ENCODE measurements around the gene MBTPS1. TPM values are rescaled to one million over a fixed set of nuclear protein-coding genes. Genes with fewer than 3 reads are reported as not detected.

MBTPS1 gene
- total RNA-seq, 5 donors from 2014 or later (not counting 1 experiment from before 2014, with no cell fraction given) = 122 to 142 (median 131) TPM

- H3K4me1 ChIP-seq (ENCODE audit: control insufficient read depth in 1 of 2, extremely low read depth in 1 of 2, insufficient read depth in 2 of 2, low read length in 2 of 2) = no peaks in the 10 kb centered on the region
- no peak overlapping the region for H3K4me3 ChIP-seq (ENCODE audit: control insufficient read depth in 1 of 2, extremely low read depth in 1 of 2, low read length in 1 of 2)
- peak in 34 of 35 experiments; percentile 8 to 72 (median 47) for DNase-seq
- no peaks in the 10 kb centered on the region for H3K9me3 ChIP-seq
- peaks cover 59% of the 10 kb centered on the region for H3K36me3 Mint-ChIP-seq
- H3K27me3 ChIP-seq (replicated peaks in 1 of 2; ENCODE audit: control insufficient read depth in 2 of 2, extremely low read depth in 1 of 2, insufficient read depth in 2 of 2, low read length in 1 of 2) = no peaks in the 10 kb centered on the region
- ATAC-seq (replicated peaks in 1 of 4) = peak; percentile 70 to 87 (median 74)
- peaks cover 32 to 89% of the 10 kb centered on the region in 2 donors for H3K36me3 ChIP-seq (ENCODE audit: control insufficient read depth in 2 of 2, extremely low read depth in 1 of 2, insufficient read depth in 1 of 2, low read length in 1 of 2)
- H3K27me3 Mint-ChIP-seq = no peaks in the 10 kb centered on the region
- CTCF ChIA-PET = no interaction called here
- H3K27ac Mint-ChIP-seq = no peak overlapping the region
- no peaks in the 10 kb centered on the region for H3K9me3 Mint-ChIP-seq
- 92% methylated on average over 16 of the region's 25 CpGs for WGBS (ENCODE audit: insufficient coverage)
- no peaks in the 10 kb centered on the region for H3K4me1 Mint-ChIP-seq
- no peak overlapping the region for H3K4me3 Mint-ChIP-seq
- H3K27ac ChIP-seq (ENCODE audit: low read length) = no peak overlapping the region
- POLR2A ChIA-PET = no interaction called here
Measured at GRCh38 chr16:84062734-84063640, 53.8 kb downstream of the MBTPS1 start.

- H3K27me3 Mint-ChIP-seq = no peaks in the 10 kb centered on the region
- CTCF ChIA-PET = interaction anchor here in 1 of 2 donors (0.7 kb wide), 2 partner anchors 11 to 1213 kb away, joined by 3 to 5 read pairs; no protein-coding TSS in a partner anchor
- H3K36me3 Mint-ChIP-seq = peaks cover 60% of the 10 kb centered on the region
- DNase-seq = no peak
- Histone ChIP-seq H3K9me3 (no peaks in the 10 kb centered on the region), H3K27me3 (replicated peaks in 1 of 2; ENCODE audit: control insufficient read depth in 2 of 2, extremely low read depth in 1 of 2, insufficient read depth in 2 of 2, low read length in 1 of 2) (no peaks in the 10 kb centered on the region), H3K36me3 (ENCODE audit: control insufficient read depth in 2 of 2, extremely low read depth in 1 of 2, insufficient read depth in 1 of 2, low read length in 1 of 2) (peaks cover 36 to 89% of the 10 kb centered on the region in 2 donors), H3K4me1 (ENCODE audit: control insufficient read depth in 1 of 2, extremely low read depth in 1 of 2, insufficient read depth in 2 of 2, low read length in 2 of 2) (no peaks in the 10 kb centered on the region), H3K4me3 (ENCODE audit: control insufficient read depth in 1 of 2, extremely low read depth in 1 of 2, low read length in 1 of 2) (no peak overlapping the region), H3K27ac (ENCODE audit: low read length) (no peak overlapping the region)
- no peak for ATAC-seq (replicated peaks in 1 of 4)
- H3K9me3 Mint-ChIP-seq = no peaks in the 10 kb centered on the region
- H3K27ac Mint-ChIP-seq = no peak overlapping the region
- no peak overlapping the region for H3K4me3 Mint-ChIP-seq
- POLR2A ChIA-PET = no interaction called here
- no peaks in the 10 kb centered on the region for H3K4me1 Mint-ChIP-seq
- WGBS (ENCODE audit: insufficient coverage) = 94% methylated on average over 6 of the region's 7 CpGs
Measured at GRCh38 chr16:84061236-84061819, 55.4 kb downstream of the MBTPS1 start.

- DNase-seq (no peak), ATAC-seq (replicated peaks in 1 of 4) (no peak)
- Mint-ChIP-seq H3K9me3 (no peaks in the 10 kb centered on the region), H3K27me3 (no peaks in the 10 kb centered on the region), H3K27ac (no peak overlapping the region), H3K36me3 (peaks cover 65% of the 10 kb centered on the region), H3K4me1 (no peaks in the 10 kb centered on the region), H3K4me3 (no peak overlapping the region)
- no peaks in the 10 kb centered on the region for H3K27me3 ChIP-seq (replicated peaks in 1 of 2; ENCODE audit: control insufficient read depth in 2 of 2, extremely low read depth in 1 of 2, insufficient read depth in 2 of 2, low read length in 1 of 2)
- CTCF ChIA-PET = interaction anchor here in 1 of 2 donors (0.7 kb wide), 2 partner anchors 10 to 1214 kb away, joined by 3 to 5 read pairs; no protein-coding TSS in a partner anchor
- H3K9me3 ChIP-seq = no peaks in the 10 kb centered on the region
- no peaks in the 10 kb centered on the region for H3K4me1 ChIP-seq (ENCODE audit: control insufficient read depth in 1 of 2, extremely low read depth in 1 of 2, insufficient read depth in 2 of 2, low read length in 2 of 2)
- H3K36me3 ChIP-seq (ENCODE audit: control insufficient read depth in 2 of 2, extremely low read depth in 1 of 2, insufficient read depth in 1 of 2, low read length in 1 of 2) = peaks cover 42 to 90% of the 10 kb centered on the region in 2 donors
- POLR2A ChIA-PET = interaction anchor here in 1 of 2 donors (0.7 kb wide), 1 partner anchor 52 kb away, joined by 3 read pairs; no protein-coding TSS in a partner anchor
- 98% methylated on average over 22 of the region's 28 CpGs for WGBS (ENCODE audit: insufficient coverage)
- H3K4me3 ChIP-seq (ENCODE audit: control insufficient read depth in 1 of 2, extremely low read depth in 1 of 2, low read length in 1 of 2) = no peak overlapping the region
- H3K27ac ChIP-seq (ENCODE audit: low read length) = no peak overlapping the region
Measured at GRCh38 chr16:84059946-84060901, 56.5 kb downstream of the MBTPS1 start.

GRCh38 chr16:84059111-84059510 is 57.6 kb downstream of the MBTPS1 start:
- H3K4me1 Mint-ChIP-seq = no peaks in the 10 kb centered on the region
- H3K36me3 ChIP-seq (ENCODE audit: control insufficient read depth in 2 of 2, extremely low read depth in 1 of 2, insufficient read depth in 1 of 2, low read length in 1 of 2) = peaks cover 52 to 94% of the 10 kb centered on the region in 2 donors
- DNase-seq (no peak), ATAC-seq (replicated peaks in 1 of 4) (no peak)
- H3K4me1 ChIP-seq (ENCODE audit: control insufficient read depth in 1 of 2, extremely low read depth in 1 of 2, insufficient read depth in 2 of 2, low read length in 2 of 2) = no peaks in the 10 kb centered on the region
- peaks cover 69% of the 10 kb centered on the region for H3K36me3 Mint-ChIP-seq
- no peak overlapping the region for H3K27ac ChIP-seq (ENCODE audit: low read length)
- POLR2A ChIA-PET = no interaction called here
- H3K27me3 ChIP-seq (replicated peaks in 1 of 2; ENCODE audit: control insufficient read depth in 2 of 2, extremely low read depth in 1 of 2, insufficient read depth in 2 of 2, low read length in 1 of 2) = no peaks in the 10 kb centered on the region
- H3K9me3 ChIP-seq = no peaks in the 10 kb centered on the region
- H3K27ac Mint-ChIP-seq = no peak overlapping the region
- CTCF ChIA-PET = no interaction called here
- H3K4me3 Mint-ChIP-seq = no peak overlapping the region
- no peaks in the 10 kb centered on the region for H3K9me3 Mint-ChIP-seq
- H3K27me3 Mint-ChIP-seq = no peaks in the 10 kb centered on the region
- WGBS (ENCODE audit: insufficient coverage) = 91% methylated on average over 8 of the region's 11 CpGs
- H3K4me3 ChIP-seq (ENCODE audit: control insufficient read depth in 1 of 2, extremely low read depth in 1 of 2, low read length in 1 of 2) = no peak overlapping the region

- peaks cover 53 to 95% of the 10 kb centered on the region in 2 donors for H3K36me3 ChIP-seq (ENCODE audit: control insufficient read depth in 2 of 2, extremely low read depth in 1 of 2, insufficient read depth in 1 of 2, low read length in 1 of 2)
- CTCF ChIA-PET = no interaction called here
Measured at GRCh38 chr16:84058664-84059063, 58.1 kb downstream of the MBTPS1 start.

GRCh38 chr16:84058211-84058610 is 58.5 kb downstream of the MBTPS1 start:
- H3K4me3 Mint-ChIP-seq = no peak overlapping the region
- POLR2A ChIA-PET = interaction anchor here in 1 of 2 donors (0.7 kb wide), 1 partner anchor 10 kb away, joined by 3 read pairs; no protein-coding TSS in a partner anchor

More at GRCh38 chr16:84058664-84059063, 58.1 kb downstream of the MBTPS1 start:
- Histone ChIP-seq H3K4me3 (ENCODE audit: control insufficient read depth in 1 of 2, extremely low read depth in 1 of 2, low read length in 1 of 2) (no peak overlapping the region), H3K9me3 (no peaks in the 10 kb centered on the region), H3K27ac (ENCODE audit: low read length) (no peak overlapping the region), H3K27me3 (replicated peaks in 1 of 2; ENCODE audit: control insufficient read depth in 2 of 2, extremely low read depth in 1 of 2, insufficient read depth in 2 of 2, low read length in 1 of 2) (no peaks in the 10 kb centered on the region), H3K4me1 (ENCODE audit: control insufficient read depth in 1 of 2, extremely low read depth in 1 of 2, insufficient read depth in 2 of 2, low read length in 2 of 2) (no peaks in the 10 kb centered on the region)
- Mint-ChIP-seq H3K4me1 (no peaks in the 10 kb centered on the region), H3K4me3 (no peak overlapping the region), H3K9me3 (no peaks in the 10 kb centered on the region), H3K36me3 (peaks cover 69% of the 10 kb centered on the region), H3K27ac (no peak overlapping the region), H3K27me3 (no peaks in the 10 kb centered on the region)
- 91% methylated on average over 10 of the region's 11 CpGs for WGBS (ENCODE audit: insufficient coverage)
- POLR2A ChIA-PET = no interaction called here
- no peak for ATAC-seq (replicated peaks in 1 of 4)
- no peak for DNase-seq

More at GRCh38 chr16:84058211-84058610, 58.5 kb downstream of the MBTPS1 start:
- H3K27ac ChIP-seq (ENCODE audit: low read length) = no peak overlapping the region
- WGBS (ENCODE audit: insufficient coverage) = 90% methylated on average over 8 of the region's 15 CpGs
- Mint-ChIP-seq H3K36me3 (peaks cover 68% of the 10 kb centered on the region), H3K9me3 (no peaks in the 10 kb centered on the region), H3K4me1 (no peaks in the 10 kb centered on the region), H3K27ac (no peak overlapping the region), H3K27me3 (no peaks in the 10 kb centered on the region)
- H3K4me3 ChIP-seq (ENCODE audit: control insufficient read depth in 1 of 2, extremely low read depth in 1 of 2, low read length in 1 of 2) = no peak overlapping the region
- H3K4me1 ChIP-seq (ENCODE audit: control insufficient read depth in 1 of 2, extremely low read depth in 1 of 2, insufficient read depth in 2 of 2, low read length in 2 of 2) = no peaks in the 10 kb centered on the region
- DNase-seq (no peak), ATAC-seq (replicated peaks in 1 of 4) (no peak)
- CTCF ChIA-PET = no interaction called here
- peaks cover 55 to 98% of the 10 kb centered on the region in 2 donors for H3K36me3 ChIP-seq (ENCODE audit: control insufficient read depth in 2 of 2, extremely low read depth in 1 of 2, insufficient read depth in 1 of 2, low read length in 1 of 2)
- no peaks in the 10 kb centered on the region for H3K9me3 ChIP-seq
- H3K27me3 ChIP-seq (replicated peaks in 1 of 2; ENCODE audit: control insufficient read depth in 2 of 2, extremely low read depth in 1 of 2, insufficient read depth in 2 of 2, low read length in 1 of 2) = no peaks in the 10 kb centered on the region

All from T-cell (primary cell).